CD8-positive, alpha-beta memory T cell (primary cell): Measurements from ENCODE around the gene NXT1. TPM values are rescaled to one million over a fixed set of nuclear protein-coding genes. Genes with fewer than 3 reads are reported as not detected.

Source experiments
- CTCF ChIA-PET: fragments of 350-600 bp; sonication (Branson Sonifier 250); formaldehyde crosslinking; loops from one replicate; lab custom pipeline; 2021; ENCODE audit warnings: antibody characterized with exemption; lab: Charles Lee
- POLR2A ChIA-PET: fragments of 350-600 bp; sonication (Branson Sonifier 250); formaldehyde crosslinking; loops from one replicate; lab custom pipeline; 2021; ENCODE audit warnings: antibody characterized with exemption; lab: Charles Lee
- DNase-seq, 5 donors: peaks; one replicate each; pipeline versions ENCODE4 v3.0.0 to v3.0.0-alpha.2; 2020 to 2022; ENCODE audit warnings: mixed read lengths in 1 of 5
- H3K27ac ChIP-seq: one replicate; pipeline ENCODE4 v1.7.0; 2013; ENCODE audit warnings: low read depth, mild to moderate bottlenecking, low read length, moderate library complexity
- H3K27me3 ChIP-seq: 2 replicates; pipeline ENCODE4 v1.7.0; 2013; ENCODE audit warnings: low read length, mild to moderate bottlenecking; ENCODE audit not compliant: insufficient read depth, poor library complexity, severe bottlenecking
- H3K36me3 ChIP-seq: 2 replicates; pipeline ENCODE4 v1.7.0; 2013; ENCODE audit warnings: mild to moderate bottlenecking, low read length, moderate library complexity; ENCODE audit not compliant: insufficient read depth
- H3K4me1 ChIP-seq: 2 replicates; pipeline ENCODE4 v1.7.0; 2013; ENCODE audit warnings: mild to moderate bottlenecking, low read length, moderate library complexity; ENCODE audit not compliant: insufficient read depth
- H3K4me3 ChIP-seq: 2 replicates; pipeline ENCODE4 v1.7.0; 2013; ENCODE audit warnings: mild to moderate bottlenecking, low read length
- H3K9me3 ChIP-seq: 2 replicates; pipeline ENCODE4 v1.7.0; 2013; ENCODE audit warnings: mild to moderate bottlenecking, low read length
- H3K27ac Mint-ChIP-seq, 8 donors: one replicate each; pipeline ENCODE4 v1.8.0; 2020 to 2021; ENCODE audit warnings: mixed read lengths in 8 of 8, mild to moderate bottlenecking in 6 of 8, inconsistent platforms in 3 of 8, moderate library complexity in 3 of 8
- H3K27me3 Mint-ChIP-seq, 2 donors: one replicate each; pipeline ENCODE4 v1.8.0; 2020 to 2021; ENCODE audit warnings: mixed read lengths in 2 of 2, mild to moderate bottlenecking in 1 of 2, moderate library complexity in 1 of 2
- H3K36me3 Mint-ChIP-seq, 3 donors: one replicate each; pipeline ENCODE4 v1.8.0; 2020 to 2021; ENCODE audit warnings: mixed read lengths in 3 of 3, inconsistent platforms in 1 of 3, mild to moderate bottlenecking in 1 of 3
- H3K4me1 Mint-ChIP-seq, 3 donors: one replicate each; pipeline ENCODE4 v1.8.0; 2020 to 2021; ENCODE audit warnings: mixed read lengths in 3 of 3, inconsistent platforms in 1 of 3, mild to moderate bottlenecking in 1 of 3
- H3K4me3 Mint-ChIP-seq, 7 donors: one replicate each; pipeline ENCODE4 v1.8.0; 2020 to 2021; ENCODE audit warnings: mixed read lengths in 7 of 7, mild to moderate bottlenecking in 6 of 7, moderate library complexity in 4 of 7, inconsistent platforms in 2 of 7
- H3K9me3 Mint-ChIP-seq, 5 donors: one replicate each; pipeline ENCODE4 v1.8.0; 2020 to 2022; ENCODE audit warnings: mixed read lengths in 5 of 5, mild to moderate bottlenecking in 3 of 5, moderate library complexity in 2 of 5, inconsistent platforms in 1 of 5
- polyA plus RNA-seq: library from polyadenylated mRNA; unstranded; fragments of 300-500 nt; fragmentation: Illumina TruSeq; gene quantifications from one replicate; pipeline ENCODE4 v1.2.3, GENCODE V29; 2021
- total RNA-seq, 2 experiments: library from RNA; stranded (reverse); gene quantifications; one replicate each; pipeline ENCODE4 v1.2.3, GENCODE V29; 2021

NXT1 gene
- total and polyA plus RNA-seq, 3 experiments from 2014 or later: 48.9 to 65.0 (median 52.9) TPM

GRCh38 chr20:23368316-23369071 lies 17.9 kb downstream of the NXT1 start:
- H3K36me3 ChIP-seq: peaks cover 23% of the 10 kb centered on the region
- no peak overlapping the region for H3K4me3 Mint-ChIP-seq
- peaks cover 33 to 45% (median 39%) of the 10 kb centered on the region in 3 donors for H3K4me1 Mint-ChIP-seq
- no peak for DNase-seq
- no peaks in the 10 kb centered on the region for H3K9me3 ChIP-seq
- H3K9me3 Mint-ChIP-seq: no peaks in the 10 kb centered on the region
- no peak overlapping the region for H3K4me3 ChIP-seq
- H3K27me3 Mint-ChIP-seq: no peaks in the 10 kb centered on the region
- no peaks in the 10 kb centered on the region for H3K27me3 ChIP-seq
- H3K4me1 ChIP-seq: peaks cover 36% of the 10 kb centered on the region
- H3K27ac ChIP-seq: no peak overlapping the region
- POLR2A ChIA-PET: interaction anchor here (0.9 kb wide), 1 partner anchor 18 kb away, joined by 4 read pairs; no protein-coding TSS in a partner anchor
- peak overlapping the region in 4 of 8 donors; percentile 17 to 61 (median 32) for H3K27ac Mint-ChIP-seq
- CTCF ChIA-PET: interaction anchor here (0.7 kb wide), 1 partner anchor 18 kb away, joined by 4 read pairs; the partner anchor contains the start of gene NXT1
- H3K36me3 Mint-ChIP-seq: peaks cover 7 to 78% (median 25%) of the 10 kb centered on the region in 3 donors

GRCh38 chr20:23369072-23369823 lies 18.7 kb downstream of the NXT1 start:
- ChIA-PET CTCF (interaction anchor here (0.7 to 1.9 kb wide), 2 partner anchors 19 kb away, joined by 4 to 9 read pairs; partner anchors contain the start of gene NXT1), POLR2A (interaction anchor here (0.9 kb wide), 1 partner anchor 19 kb away, joined by 4 read pairs; no protein-coding TSS in a partner anchor)
- Mint-ChIP-seq H3K27me3 (no peaks in the 10 kb centered on the region), H3K36me3 (peaks cover 7 to 83% (median 25%) of the 10 kb centered on the region in 3 donors), H3K9me3 (no peaks in the 10 kb centered on the region), H3K4me1 (peaks cover 25 to 38% (median 31%) of the 10 kb centered on the region in 3 donors), H3K27ac (peak overlapping the region in 1 of 8 donors; percentile 26), H3K4me3 (no peak overlapping the region)
- Histone ChIP-seq H3K27me3 (no peaks in the 10 kb centered on the region), H3K27ac (no peak overlapping the region), H3K36me3 (peaks cover 23% of the 10 kb centered on the region), H3K9me3 (no peaks in the 10 kb centered on the region), H3K4me1 (peaks cover 30% of the 10 kb centered on the region), H3K4me3 (no peak overlapping the region)
- no peak for DNase-seq

GRCh38 chr20:23370274-23370673 lies 19.7 kb downstream of the NXT1 start:
- Histone ChIP-seq H3K27me3 (no peaks in the 10 kb centered on the region), H3K4me3 (no peak overlapping the region), H3K9me3 (no peaks in the 10 kb centered on the region), H3K36me3 (peaks cover 23% of the 10 kb centered on the region), H3K4me1 (peaks cover 24% of the 10 kb centered on the region), H3K27ac (no peak overlapping the region)
- Mint-ChIP-seq H3K4me3 (no peak overlapping the region), H3K4me1 (peaks cover 15 to 27% (median 21%) of the 10 kb centered on the region in 3 donors), H3K9me3 (no peaks in the 10 kb centered on the region), H3K27me3 (no peaks in the 10 kb centered on the region), H3K36me3 (peaks cover 0 to 82% (median 21%) of the 10 kb centered on the region in 3 donors), H3K27ac (peak overlapping the region in 2 of 8 donors; percentile 21 to 68)
- ChIA-PET CTCF (interaction anchor here (1.9 kb wide), 1 partner anchor 20 kb away, joined by 9 read pairs; no protein-coding TSS in a partner anchor), POLR2A (no interaction called here)
- DNase-seq: no peak

DNA sequence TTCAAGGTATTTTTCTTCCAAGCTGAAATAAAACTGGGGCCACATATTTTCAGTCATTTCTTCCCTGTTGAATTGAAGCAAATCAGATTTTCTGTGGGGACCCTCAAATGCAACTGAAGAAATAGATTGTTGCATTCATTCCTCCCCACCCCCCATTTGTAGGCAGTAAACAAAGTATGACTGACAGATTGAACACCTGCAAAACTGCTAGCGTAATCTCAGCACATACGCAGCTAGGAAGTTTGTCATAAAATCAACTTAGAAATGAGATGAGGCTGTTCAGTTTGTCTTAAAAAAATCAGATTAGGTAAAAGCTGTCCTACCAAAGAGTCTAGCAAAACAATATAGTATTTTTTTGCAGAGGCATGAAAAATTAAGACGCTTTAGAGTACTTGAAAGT lies 20.3 kb downstream of the NXT1 start:
- Histone ChIP-seq H3K27ac (no peak overlapping the region), H3K9me3 (no peaks in the 10 kb centered on the region), H3K4me1 (peaks cover 18% of the 10 kb centered on the region), H3K36me3 (peaks cover 23% of the 10 kb centered on the region), H3K27me3 (no peaks in the 10 kb centered on the region), H3K4me3 (no peak overlapping the region)
- Mint-ChIP-seq H3K36me3 (peaks cover 0 to 88% (median 25%) of the 10 kb centered on the region in 3 donors), H3K9me3 (no peaks in the 10 kb centered on the region), H3K27me3 (no peaks in the 10 kb centered on the region), H3K4me3 (no peak overlapping the region), H3K27ac (peak overlapping the region in 3 of 8 donors; percentile 21 to 68 (median 38)), H3K4me1 (peaks cover 15 to 25% (median 19%) of the 10 kb centered on the region in 3 donors)
- ChIA-PET POLR2A (no interaction called here), CTCF (interaction anchor here (1.9 kb wide), 1 partner anchor 21 kb away, joined by 9 read pairs; no protein-coding TSS in a partner anchor)
- DNase-seq: no peak

DNA sequence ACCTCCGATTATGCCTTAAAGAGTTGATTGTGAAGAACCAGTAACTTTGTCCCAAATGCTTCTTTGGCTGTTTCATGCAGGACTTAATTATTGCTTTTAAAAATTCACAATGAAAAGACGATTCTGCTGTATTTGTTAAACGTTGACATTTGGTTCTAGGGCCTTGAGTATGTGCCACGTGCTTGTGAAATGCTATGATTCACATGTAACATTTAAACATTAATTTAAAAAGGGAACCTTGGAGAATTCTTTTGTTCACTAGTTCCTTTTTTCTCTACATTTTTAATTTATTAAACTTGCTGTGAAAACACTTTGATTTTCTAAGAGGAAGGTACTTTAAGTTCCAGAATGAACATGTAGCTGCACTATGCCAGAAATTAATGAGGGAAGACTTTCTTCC lies 20.9 kb downstream of the NXT1 start:
- no peaks in the 10 kb centered on the region for H3K27me3 Mint-ChIP-seq
- no peaks in the 10 kb centered on the region for H3K27me3 ChIP-seq
- no peak overlapping the region for H3K4me3 Mint-ChIP-seq
- ChIA-PET POLR2A (no interaction called here), CTCF (interaction anchor here (1.9 kb wide), 1 partner anchor 22 kb away, joined by 9 read pairs; no protein-coding TSS in a partner anchor)
- H3K36me3 Mint-ChIP-seq: peaks cover 0 to 89% (median 30%) of the 10 kb centered on the region in 3 donors
- no peak overlapping the region for H3K4me3 ChIP-seq
- H3K9me3 ChIP-seq: no peaks in the 10 kb centered on the region
- peak overlapping the region in 1 of 8 donors; percentile 68 for H3K27ac Mint-ChIP-seq
- H3K27ac ChIP-seq: no peak overlapping the region
- peaks cover 23% of the 10 kb centered on the region for H3K36me3 ChIP-seq
- H3K9me3 Mint-ChIP-seq: no peaks in the 10 kb centered on the region
- peaks cover 9 to 18% (median 13%) of the 10 kb centered on the region in 3 donors for H3K4me1 Mint-ChIP-seq
- peaks cover 12% of the 10 kb centered on the region for H3K4me1 ChIP-seq
- DNase-seq: no peak

- Mint-ChIP-seq H3K4me3 (no peak overlapping the region), H3K27me3 (no peaks in the 10 kb centered on the region), H3K9me3 (no peaks in the 10 kb centered on the region), H3K27ac (peak overlapping the region in 2 of 8 donors; percentile 33 to 42), H3K4me1 (no peaks in the 10 kb centered on the region), H3K36me3 (peaks cover 0 to 84% (median 35%) of the 10 kb centered on the region in 3 donors)
- no peaks in the 10 kb centered on the region for H3K9me3 ChIP-seq
- H3K4me3 ChIP-seq: no peak overlapping the region
- no peak for DNase-seq
- no peak overlapping the region for H3K27ac ChIP-seq
- no peaks in the 10 kb centered on the region for H3K4me1 ChIP-seq
- CTCF ChIA-PET: interaction anchor here (1.6 kb wide), 1 partner anchor 24 kb away, joined by 3 read pairs; no protein-coding TSS in a partner anchor
- peaks cover 15% of the 10 kb centered on the region for H3K36me3 ChIP-seq
- H3K27me3 ChIP-seq: no peaks in the 10 kb centered on the region
- POLR2A ChIA-PET: no interaction called here
Observed at GRCh38 chr20:23374441-23374840, 23.9 kb downstream of the NXT1 start.

DNA sequence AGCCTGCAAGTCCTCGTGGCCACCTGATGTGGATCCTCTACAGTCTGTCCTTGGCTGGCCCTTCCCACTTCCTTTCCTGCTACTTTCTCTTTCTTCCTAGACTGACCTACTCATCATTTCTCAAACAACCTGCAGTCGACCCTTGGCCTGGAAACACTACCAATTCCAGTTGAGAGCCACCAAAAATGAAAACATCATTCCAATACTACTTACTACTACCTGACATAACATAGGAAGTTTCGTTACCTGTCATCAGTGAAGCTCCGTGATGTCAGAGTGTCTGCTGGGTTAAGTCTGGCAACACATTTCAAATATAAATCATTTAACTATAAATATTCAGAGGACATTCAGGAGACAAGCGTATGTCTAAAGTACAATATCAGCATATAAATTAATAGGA lies 25.2 kb downstream of the NXT1 start:
- POLR2A ChIA-PET: no interaction called here
- Mint-ChIP-seq H3K27ac (peak overlapping the region in 4 of 8 donors; percentile 11 to 77 (median 32)), H3K27me3 (no peaks in the 10 kb centered on the region), H3K36me3 (peaks cover 0 to 83% (median 26%) of the 10 kb centered on the region in 3 donors), H3K9me3 (no peaks in the 10 kb centered on the region), H3K4me3 (no peak overlapping the region), H3K4me1 (no peaks in the 10 kb centered on the region)
- no peak overlapping the region for H3K27ac ChIP-seq
- no peaks in the 10 kb centered on the region for H3K27me3 ChIP-seq
- no peaks in the 10 kb centered on the region for H3K4me1 ChIP-seq
- no peak for DNase-seq
- no peaks in the 10 kb centered on the region for H3K9me3 ChIP-seq
- peaks cover 11% of the 10 kb centered on the region for H3K36me3 ChIP-seq
- H3K4me3 ChIP-seq: no peak overlapping the region
- CTCF ChIA-PET: interaction anchor here (1.6 kb wide), 1 partner anchor 22 kb away, joined by 3 read pairs; no protein-coding TSS in a partner anchor
